ENCODE data around the gene COMMD6.

GRCh38 chr13:75566658-75567057 lies 29.0 kb upstream of the COMMD6 start:
- TF ChIP-seq CTCF (IDR thresholded peaks at IDR 0.05 in 8 of 11, conservative IDR thresholded peaks at IDR 0.05 in 3 of 11): no peak
- no peak for TF ChIP-seq POLR2AphosphoS5 (IDR thresholded peaks at IDR 0.05)
